ENCODE measurements around the gene SYT1.
"Not testable (repeated sequence)": the region's sequence is repeated elsewhere in the genome, so short reads cannot be mapped to it uniquely, and the experiment has no call there.

SYT1 gene

DNA sequence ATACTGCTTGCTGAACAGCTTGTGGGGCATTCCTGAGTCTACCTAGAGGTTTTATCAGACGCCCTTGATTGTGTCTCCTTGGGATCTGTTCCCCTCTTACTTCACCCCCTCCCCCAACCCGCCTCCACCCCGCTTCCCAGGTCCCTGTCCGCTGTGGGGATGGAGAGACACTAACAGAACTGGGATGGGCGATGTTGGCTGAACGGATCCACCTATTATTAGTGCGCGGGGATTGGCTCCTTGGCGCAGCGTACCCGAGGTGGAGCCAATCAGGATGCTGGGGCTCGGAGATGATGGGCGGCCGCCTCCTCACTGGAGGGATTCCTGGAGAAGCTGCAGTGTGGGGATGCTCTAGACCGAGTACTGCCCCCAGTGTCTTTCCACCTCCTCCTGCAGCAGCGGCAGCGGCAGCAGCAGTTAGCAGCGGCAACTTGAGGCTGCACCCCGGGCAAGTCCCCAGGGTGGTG, at the start of gene SYT1:
TSS of gene SYT1 (plus strand) at position 372 of the 467 bp plus-strand sequence.
- no peaks in the 10 kb centered on the region for H3K4me1 Mint-ChIP-seq
- no peak within 1 kb of the TSS for H3K27ac Mint-ChIP-seq (ENCODE audit: low read depth)
- no peaks in the 10 kb centered on the region for H3K27me3 Mint-ChIP-seq
- H3K4me3 Mint-ChIP-seq = no peak within 1 kb of the TSS
- ATAC-seq (replicated peaks; ENCODE audit: extremely low read depth, poor library complexity, severe bottlenecking) (no peak), DNase-seq (ENCODE audit: low spot score in 2 of 2) (no peak)
- peaks cover 10% of the 10 kb centered on the region for H3K9me3 Mint-ChIP-seq
- H3K36me3 Mint-ChIP-seq (ENCODE audit: insufficient read depth) = no peaks in the 10 kb centered on the region

DNA sequence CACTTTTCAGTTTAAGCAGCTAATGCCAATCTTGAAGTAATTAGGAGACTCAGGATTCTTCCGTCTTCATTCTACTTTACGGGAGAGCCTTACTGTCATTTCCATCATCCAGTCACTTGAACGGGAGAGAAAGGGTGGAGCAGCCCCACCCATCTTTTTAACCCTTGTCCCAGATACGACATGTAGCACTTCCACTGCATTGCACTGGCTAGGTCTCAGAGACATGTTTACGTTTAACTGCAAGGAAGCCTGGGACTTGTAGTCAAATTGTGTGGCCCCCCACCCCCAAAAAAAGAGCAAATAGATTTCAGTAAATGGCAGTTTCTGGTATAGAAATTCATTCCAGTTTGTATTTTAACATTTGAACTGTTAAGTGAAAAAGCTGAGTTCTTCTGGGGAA, 46.1 kb upstream of the SYT1 start:
- Mint-ChIP-seq H3K27me3 (no peaks in the 10 kb centered on the region), H3K36me3 (ENCODE audit: insufficient read depth) (no peaks in the 10 kb centered on the region), H3K4me1 (no peaks in the 10 kb centered on the region), H3K9me3 (peaks cover 10% of the 10 kb centered on the region), H3K27ac (ENCODE audit: low read depth) (no peak overlapping the region), H3K4me3 (no peak overlapping the region)
- DNase-seq (ENCODE audit: low spot score in 2 of 2) (no peak), ATAC-seq (replicated peaks; ENCODE audit: extremely low read depth, poor library complexity, severe bottlenecking) (no peak)

- Mint-ChIP-seq H3K4me1 (no peaks in the 10 kb centered on the region), H3K9me3 (peaks cover 2% of the 10 kb centered on the region), H3K27ac (ENCODE audit: low read depth) (no peak overlapping the region), H3K27me3 (no peaks in the 10 kb centered on the region), H3K36me3 (ENCODE audit: insufficient read depth) (peaks cover 1% of the 10 kb centered on the region), H3K4me3 (no peak overlapping the region)
- ATAC-seq (replicated peaks; ENCODE audit: extremely low read depth, poor library complexity, severe bottlenecking) (no peak), DNase-seq (ENCODE audit: low spot score in 2 of 2) (no peak)
Observed at GRCh38 chr12:78820946-78821345, 43.6 kb upstream of the SYT1 start.

DNA sequence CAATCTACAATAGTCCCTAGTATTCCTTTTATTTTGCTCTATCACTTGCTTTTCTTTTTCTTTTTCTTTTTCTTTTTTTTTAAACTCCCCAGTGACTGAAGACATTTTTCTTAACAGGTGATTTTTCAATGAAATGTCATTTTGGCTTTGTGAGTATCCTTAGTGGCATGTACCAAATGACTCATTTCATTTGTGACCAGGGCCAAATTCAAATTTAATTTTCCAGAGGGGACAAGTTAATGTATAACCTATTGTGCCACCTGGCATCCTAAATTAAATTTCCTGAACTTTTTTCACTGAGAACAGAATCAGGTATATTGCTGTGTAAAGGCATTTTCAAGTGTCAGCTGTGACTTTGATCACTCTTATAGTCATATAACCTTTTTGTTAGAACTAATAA, 39.7 kb upstream of the SYT1 start:
- DNase-seq (ENCODE audit: low spot score in 2 of 2) = no peak
- Mint-ChIP-seq H3K27me3 (no peaks in the 10 kb centered on the region), H3K27ac (ENCODE audit: low read depth) (no peak overlapping the region), H3K4me1 (no peaks in the 10 kb centered on the region), H3K36me3 (ENCODE audit: insufficient read depth) (peaks cover 1% of the 10 kb centered on the region), H3K4me3 (no peak overlapping the region), H3K9me3 (no peaks in the 10 kb centered on the region)
- ATAC-seq (replicated peaks; ENCODE audit: extremely low read depth, poor library complexity, severe bottlenecking) = no peak

GRCh38 chr12:78829690-78830089, 34.9 kb upstream of the SYT1 start:
- no peaks in the 10 kb centered on the region for H3K4me1 Mint-ChIP-seq
- H3K4me3 Mint-ChIP-seq = no peak overlapping the region
- DNase-seq (ENCODE audit: low spot score in 2 of 2) (no peak), ATAC-seq (replicated peaks; ENCODE audit: extremely low read depth, poor library complexity, severe bottlenecking) (no peak)
- H3K27ac Mint-ChIP-seq (ENCODE audit: low read depth) = no peak overlapping the region
- H3K27me3 Mint-ChIP-seq = no peaks in the 10 kb centered on the region
- H3K9me3 Mint-ChIP-seq = peaks cover 12% of the 10 kb centered on the region
- H3K36me3 Mint-ChIP-seq (ENCODE audit: insufficient read depth) = peaks cover 1% of the 10 kb centered on the region

GRCh38 chr12:78835493-78835892, 29.1 kb upstream of the SYT1 start:
- no peak for ATAC-seq (replicated peaks; ENCODE audit: extremely low read depth, poor library complexity, severe bottlenecking)
- H3K4me1 Mint-ChIP-seq = no peaks in the 10 kb centered on the region
- H3K4me3 Mint-ChIP-seq = no peak overlapping the region
- no peaks in the 10 kb centered on the region for H3K27me3 Mint-ChIP-seq
- no peaks in the 10 kb centered on the region for H3K36me3 Mint-ChIP-seq (ENCODE audit: insufficient read depth)
- H3K9me3 Mint-ChIP-seq = peaks cover 23% of the 10 kb centered on the region
- H3K27ac Mint-ChIP-seq (ENCODE audit: low read depth) = no peak overlapping the region
- no peak for DNase-seq (ENCODE audit: low spot score in 2 of 2)

- H3K36me3 Mint-ChIP-seq (ENCODE audit: insufficient read depth); H3K4me3 Mint-ChIP-seq; H3K27ac Mint-ChIP-seq (ENCODE audit: low read depth); ATAC-seq (replicated peaks; ENCODE audit: extremely low read depth, poor library complexity, severe bottlenecking); H3K4me1 Mint-ChIP-seq; H3K27me3 Mint-ChIP-seq; DNase-seq (ENCODE audit: low spot score in 2 of 2): not testable (repeated sequence)
- peaks cover 11% of the 10 kb centered on the region for H3K9me3 Mint-ChIP-seq
Observed at GRCh38 chr12:78840518-78841019, 24.0 kb upstream of the SYT1 start.

DNA sequence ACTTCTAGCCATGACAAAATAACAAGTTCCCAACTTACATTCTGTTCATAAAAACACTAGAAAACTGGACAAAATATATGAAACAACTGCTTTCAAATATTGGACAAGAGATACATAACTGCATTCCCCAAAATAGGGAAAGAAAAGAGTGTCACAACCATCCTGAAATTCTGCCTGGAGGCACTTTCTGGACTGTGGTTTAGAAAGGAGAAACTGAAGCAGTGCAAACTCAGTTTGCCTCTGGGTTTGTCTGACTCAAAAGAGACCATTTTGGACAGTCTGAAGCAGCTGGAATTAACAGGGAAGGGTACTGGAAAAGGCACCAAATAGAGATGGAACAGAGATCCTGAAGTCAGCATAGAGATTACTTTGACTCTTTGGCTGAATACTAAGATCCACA, 11.3 kb upstream of the SYT1 start:
- ATAC-seq (replicated peaks; ENCODE audit: extremely low read depth, poor library complexity, severe bottlenecking) (no peak), DNase-seq (ENCODE audit: low spot score in 2 of 2) (no peak)
- Mint-ChIP-seq H3K27me3 (no peaks in the 10 kb centered on the region), H3K27ac (ENCODE audit: low read depth) (no peak overlapping the region), H3K4me3 (no peak overlapping the region), H3K36me3 (ENCODE audit: insufficient read depth) (no peaks in the 10 kb centered on the region), H3K9me3 (peaks cover 30% of the 10 kb centered on the region), H3K4me1 (no peaks in the 10 kb centered on the region)

GRCh38 chr12:78863482-78864402, 832 bp upstream of the SYT1 start:
- Mint-ChIP-seq H3K27ac (ENCODE audit: low read depth) (no peak overlapping the region), H3K4me3 (no peak overlapping the region), H3K27me3 (no peaks in the 10 kb centered on the region), H3K4me1 (no peaks in the 10 kb centered on the region), H3K9me3 (peaks cover 14% of the 10 kb centered on the region), H3K36me3 (ENCODE audit: insufficient read depth) (no peaks in the 10 kb centered on the region)
- ATAC-seq (replicated peaks; ENCODE audit: extremely low read depth, poor library complexity, severe bottlenecking) (no peak), DNase-seq (ENCODE audit: low spot score in 2 of 2) (no peak)

DNA sequence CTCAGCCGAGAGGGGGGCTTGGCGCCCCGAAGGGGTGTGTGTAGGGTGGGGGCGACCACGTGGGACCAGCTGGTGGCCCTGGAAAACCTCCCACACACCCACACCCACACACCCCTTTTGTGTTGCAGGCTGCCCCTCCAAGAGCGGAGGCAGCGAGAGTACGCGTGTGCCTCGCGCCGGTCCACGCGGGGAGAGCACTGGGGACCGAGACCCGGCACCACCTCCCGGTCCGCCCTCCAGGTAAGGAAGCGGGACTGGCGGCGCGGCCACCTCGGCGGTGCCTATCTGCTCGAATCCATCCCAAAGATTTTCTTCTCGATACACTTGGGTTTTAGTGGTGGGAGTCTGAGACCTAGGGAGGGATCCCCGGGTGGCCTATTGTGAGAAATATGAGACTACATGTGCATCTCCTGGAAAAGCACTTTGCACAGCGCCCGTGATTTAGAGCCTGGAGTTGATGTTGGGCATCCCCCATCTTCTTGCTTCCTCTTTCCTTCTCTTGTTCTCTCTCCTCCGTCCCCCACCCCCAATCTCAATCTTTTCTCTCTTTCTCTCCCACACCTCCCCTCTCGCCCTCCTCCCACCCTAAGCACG, 393 bp downstream of the SYT1 start:
- peak; percentile 14 for ATAC-seq (replicated peaks; ENCODE audit: extremely low read depth, poor library complexity, severe bottlenecking)
- Mint-ChIP-seq H3K36me3 (ENCODE audit: insufficient read depth) (no peaks in the 10 kb centered on the region), H3K27ac (ENCODE audit: low read depth) (no peak overlapping the region), H3K4me3 (no peak overlapping the region), H3K4me1 (no peaks in the 10 kb centered on the region), H3K9me3 (peaks cover 6% of the 10 kb centered on the region), H3K27me3 (no peaks in the 10 kb centered on the region)
- DNase-seq (ENCODE audit: low spot score in 2 of 2) = no peak

- Mint-ChIP-seq H3K27me3 (no peaks in the 10 kb centered on the region), H3K4me3 (no peak overlapping the region), H3K4me1 (no peaks in the 10 kb centered on the region), H3K36me3 (ENCODE audit: insufficient read depth) (no peaks in the 10 kb centered on the region), H3K27ac (ENCODE audit: low read depth) (no peak overlapping the region), H3K9me3 (peaks cover 6% of the 10 kb centered on the region)
- ATAC-seq (replicated peaks; ENCODE audit: extremely low read depth, poor library complexity, severe bottlenecking) (no peak), DNase-seq (ENCODE audit: low spot score in 2 of 2) (no peak)
Observed at GRCh38 chr12:78865516-78865915, 942 bp downstream of the SYT1 start.

DNA sequence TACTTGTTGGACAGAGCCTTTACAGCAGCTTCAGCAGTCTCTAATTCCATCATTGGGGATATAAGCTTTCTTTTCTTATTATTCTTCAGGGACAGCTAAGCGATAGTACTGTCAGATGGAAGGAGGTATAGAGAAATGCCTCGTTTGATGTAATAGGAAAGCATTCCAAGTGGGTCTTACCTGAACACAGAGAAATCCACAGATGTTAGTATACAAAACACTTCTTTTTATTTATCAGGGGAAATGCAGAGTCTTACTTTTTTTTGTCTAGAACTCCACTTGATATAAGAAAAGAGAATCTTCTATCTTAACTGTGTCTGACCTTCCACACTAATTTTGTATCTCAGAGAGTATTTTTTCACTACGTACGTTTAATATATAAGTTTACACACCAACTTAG, 1.9 kb downstream of the SYT1 start:
- no peak overlapping the region for H3K27ac Mint-ChIP-seq (ENCODE audit: low read depth)

DNA sequence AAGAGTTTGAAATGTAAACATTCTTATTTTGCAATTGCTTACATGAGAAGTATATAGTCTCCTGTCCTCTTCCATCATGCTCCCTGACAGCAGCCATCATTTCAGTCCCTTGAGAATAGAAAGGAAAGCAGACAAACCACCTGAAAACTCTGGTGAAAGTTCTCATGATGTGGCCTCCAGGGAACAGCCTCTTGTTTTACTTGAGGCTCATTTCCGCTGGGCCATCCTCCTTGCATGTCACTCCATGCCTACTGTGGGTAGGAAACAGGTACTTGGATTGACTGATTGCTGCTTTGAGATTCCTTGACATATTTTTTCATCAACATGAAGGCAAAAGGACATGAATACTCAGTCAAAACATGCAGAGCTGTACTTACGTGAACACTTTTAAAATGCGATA, 6.0 kb downstream of the SYT1 start:
- Mint-ChIP-seq H3K36me3 (ENCODE audit: insufficient read depth) (peaks cover 3% of the 10 kb centered on the region), H3K4me1 (no peaks in the 10 kb centered on the region), H3K4me3 (no peak overlapping the region), H3K9me3 (peaks cover 13% of the 10 kb centered on the region), H3K27ac (ENCODE audit: low read depth) (no peak overlapping the region), H3K27me3 (no peaks in the 10 kb centered on the region)
- no peak for DNase-seq (ENCODE audit: low spot score in 2 of 2)
- no peak for ATAC-seq (replicated peaks; ENCODE audit: extremely low read depth, poor library complexity, severe bottlenecking)

More for the DNA sequence above, 1.9 kb downstream of the SYT1 start:
- Mint-ChIP-seq H3K4me1 (no peaks in the 10 kb centered on the region), H3K9me3 (peaks cover 6% of the 10 kb centered on the region), H3K27me3 (no peaks in the 10 kb centered on the region), H3K36me3 (ENCODE audit: insufficient read depth) (no peaks in the 10 kb centered on the region), H3K4me3 (no peak overlapping the region)
- DNase-seq (ENCODE audit: low spot score in 2 of 2) (no peak), ATAC-seq (replicated peaks; ENCODE audit: extremely low read depth, poor library complexity, severe bottlenecking) (no peak)

Data from central memory CD8-positive, alpha-beta T cell (primary cell).